Measurements from ENCODE around the gene AP5S1.

The AP5S1 gene

DNA sequence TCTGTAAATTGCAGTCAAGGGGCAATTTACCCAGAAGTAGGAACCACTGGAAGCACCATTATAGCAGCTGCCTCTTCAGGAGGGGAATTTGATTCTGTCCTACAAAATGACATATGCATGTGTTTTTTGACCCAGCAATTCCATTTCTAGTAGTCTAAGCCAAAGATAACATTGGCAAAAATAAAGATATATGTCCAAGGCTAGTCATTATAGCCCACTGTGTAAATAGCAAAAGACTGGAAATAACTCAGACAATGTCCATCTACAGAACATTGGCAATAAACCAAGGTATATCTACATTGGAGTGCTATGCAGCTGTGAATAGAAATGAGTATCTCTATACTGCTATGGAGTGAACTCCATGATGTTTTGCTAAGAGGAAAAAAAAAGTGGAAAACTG lies 56.3 kb downstream of the AP5S1 start:
- DNase-seq (ENCODE audit: low read depth): no peak
